CD14-positive monocyte (primary cell): Measurements from ENCODE around the gene ZNF780B. TPM values are rescaled to one million over a fixed set of nuclear protein-coding genes. Genes with fewer than 3 reads are reported as not detected.

Experiments used
- DNase-seq, 3 donors: peaks; one replicate each; pipeline ENCODE4 v3.0.0-alpha.2; 2011 to 2022
- H2AFZ ChIP-seq: 2 replicates; pipeline ENCODE4 v1.6.0; 2012; ENCODE audit warnings: mild to moderate bottlenecking, low read depth, low read length, inconsistent platforms; ENCODE audit not compliant: insufficient read depth, poor library complexity, severe bottlenecking
- H3K27ac ChIP-seq, 2 donors: 1 replicate in 1 of 2; 2 replicates in 1 of 2; pipeline ENCODE4 v1.5.1; 2012 to 2013; ENCODE audit warnings: low read length in 2 of 2, control low read depth in 1 of 2, inconsistent platforms in 1 of 2, low read depth in 1 of 2, mild to moderate bottlenecking in 1 of 2
- H3K27me3 ChIP-seq, 2 donors: one replicate each; pipeline versions ENCODE4 v1.6.0 to v1.6.1; 2011 to 2013; ENCODE audit warnings: low read length in 2 of 2; ENCODE audit not compliant: control insufficient read depth in 2 of 2, insufficient read depth in 2 of 2
- H3K36me3 ChIP-seq, 2 donors: replicated peaks in 1 of 2; 1 replicate in 1 of 2; 2 replicates in 1 of 2; pipeline versions ENCODE4 v1.5.1 to v1.6.1; 2012 to 2013; ENCODE audit warnings: low read length in 2 of 2, control low read depth in 1 of 2, inconsistent platforms in 1 of 2, mild to moderate bottlenecking in 1 of 2; ENCODE audit not compliant: insufficient read depth in 2 of 2, control insufficient read depth in 1 of 2
- H3K4me1 ChIP-seq, 2 donors: 1 replicate in 1 of 2; 2 replicates in 1 of 2; pipeline versions ENCODE4 v1.5.1 to v1.6.1; 2012 to 2013; ENCODE audit warnings: low read length in 2 of 2, control low read depth in 1 of 2, inconsistent platforms in 1 of 2, mild to moderate bottlenecking in 1 of 2, moderate library complexity in 1 of 2; ENCODE audit not compliant: insufficient read depth in 2 of 2, control insufficient read depth in 1 of 2
- H3K4me2 ChIP-seq: replicated peaks from 2 replicates; pipeline ENCODE3; 2012; ENCODE audit warnings: low read length, moderate library complexity, mild to moderate bottlenecking; ENCODE audit not compliant: poor library complexity, severe bottlenecking; ENCODE audit errors: extremely low read depth
- H3K4me3 ChIP-seq, 3 experiments: fragments of 200-600 bp in 1 of 3; sonication (generic) in 1 of 3; replicated peaks in 1 of 3; 1 replicate in 2 of 3; 2 replicates in 1 of 3; pipeline ENCODE4 v1.5.1; 2011 to 2013; ENCODE audit warnings: low read length in 3 of 3, mild to moderate bottlenecking in 3 of 3, control low read depth in 2 of 3, low read depth in 2 of 3, inconsistent platforms in 1 of 3, moderate library complexity in 1 of 3
- H3K79me2 ChIP-seq: 2 replicates; pipeline ENCODE4 v1.6.0; 2012; ENCODE audit warnings: mild to moderate bottlenecking, control low read depth, inconsistent platforms, low read length, moderate library complexity; ENCODE audit not compliant: insufficient read depth
- H3K9ac ChIP-seq: 2 replicates; pipeline ENCODE4 v1.6.0; 2017; ENCODE audit warnings: low read length, mild to moderate bottlenecking; ENCODE audit not compliant: insufficient read depth, poor library complexity, severe bottlenecking
- H3K9me3 ChIP-seq, 2 donors: replicated peaks in 1 of 2; 1 replicate in 1 of 2; 2 replicates in 1 of 2; pipeline versions ENCODE4 v1.5.1 to v1.6.1; 2012 to 2013; ENCODE audit warnings: low read length in 2 of 2, control low read depth in 1 of 2; ENCODE audit not compliant: control insufficient read depth in 1 of 2, insufficient read depth in 1 of 2
- H4K20me1 ChIP-seq: 2 replicates; pipeline ENCODE4 v1.6.0; 2012; ENCODE audit warnings: mild to moderate bottlenecking, low read length, control low read depth, moderate library complexity; ENCODE audit not compliant: insufficient read depth
- H3K27ac Mint-ChIP-seq, 7 donors: one replicate each; pipeline ENCODE4 v1.8.0; 2020; ENCODE audit warnings: mild to moderate bottlenecking in 7 of 7, mixed read lengths in 7 of 7, moderate library complexity in 6 of 7, inconsistent platforms in 2 of 7
- H3K27me3 Mint-ChIP-seq, 3 donors: one replicate each; pipeline ENCODE4 v1.8.0; 2021 to 2022; ENCODE audit warnings: low read depth in 3 of 3, mild to moderate bottlenecking in 3 of 3, mixed read lengths in 3 of 3, moderate library complexity in 3 of 3, inconsistent platforms in 1 of 3
- H3K36me3 Mint-ChIP-seq, 2 donors: one replicate each; pipeline ENCODE4 v1.8.0; 2020; ENCODE audit warnings: mixed read lengths in 2 of 2, inconsistent platforms in 1 of 2, mild to moderate bottlenecking in 1 of 2
- H3K4me1 Mint-ChIP-seq: one replicate; pipeline ENCODE4 v1.8.0; 2020; ENCODE audit warnings: mild to moderate bottlenecking, mixed read lengths
- H3K4me3 Mint-ChIP-seq, 2 donors: one replicate each; pipeline ENCODE4 v1.8.0; 2020; ENCODE audit warnings: mild to moderate bottlenecking in 2 of 2, mixed read lengths in 2 of 2, moderate library complexity in 1 of 2
- H3K9me3 Mint-ChIP-seq, 7 donors: one replicate each; pipeline ENCODE4 v1.8.0; 2020 to 2022; ENCODE audit warnings: mixed read lengths in 7 of 7, mild to moderate bottlenecking in 6 of 7, moderate library complexity in 6 of 7, inconsistent platforms in 2 of 7
- CTCF ChIP-seq: fragments of 200-600 bp; IDR thresholded peaks from one replicate; pipeline ENCODE4 v1.8.0; 2022; ENCODE audit warnings: antibody characterized with exemption, mild to moderate bottlenecking
- WGBS: methylation state at CpG from one replicate; pipeline ENCODE4 v1.1.5; 2013; ENCODE audit warnings: missing lambda C conversion rate; ENCODE audit not compliant: insufficient coverage; 5-methylcytosine and 5-hydroxymethylcytosine counted together
- intact Hi-C, 2 donors: fragments of 100-400 bp; cut with micrococcal nuclease; formaldehyde crosslinking; loops; one replicate each; pipeline versions ENCODE4 v1.15.0 to v1.15.1; 2023
- polyA plus RNA-seq, 3 donors: library from polyadenylated mRNA; depleted of rRNA in 1 of 3; unstranded in 2 of 3; stranded (reverse) in 1 of 3; fragments of 300-500 nt in 2 of 3; fragments of >200 nt in 1 of 3; fragmentation: Illumina TruSeq in 2 of 3; gene quantifications; 1 replicate in 2 of 3; 2 replicates in 1 of 3; pipeline ENCODE4 v1.2.3, GENCODE V29; 2012 to 2021

The ZNF780B gene
- polyA plus RNA-seq, 3 donors: 2.0 to 3.3 (median 3.1) TPM

- Histone ChIP-seq H2AFZ (peak within 1 kb of the TSS; percentile 93), H3K4me3 (peak within 1 kb of the TSS; percentile 64 to 82 (median 74)), H3K4me2 (peak within 1 kb of the TSS; percentile 76), H3K27ac (peak within 1 kb of the TSS; percentile 65 to 88), H3K9ac (peak within 1 kb of the TSS; percentile 77), H3K27me3 (no peaks in the 10 kb centered on the region), H3K4me1 (peaks cover 13 to 20% of the 10 kb centered on the region in 2 donors), H3K36me3 (no peaks in the 10 kb centered on the region), H3K79me2 (peaks cover 12% of the 10 kb centered on the region), H4K20me1 (no peaks in the 10 kb centered on the region), H3K9me3 (peaks cover 6 to 8% of the 10 kb centered on the region in 2 donors)
- WGBS: 4% methylated on average over 45 of the region's 53 CpGs
- Mint-ChIP-seq H3K27me3 (peaks cover 0 to 3% (median 2%) of the 10 kb centered on the region in 3 donors), H3K4me1 (peaks cover 22% of the 10 kb centered on the region), H3K4me3 (peak within 1 kb of the TSS; percentile 90 to 97), H3K36me3 (peaks cover 2 to 4% of the 10 kb centered on the region in 2 donors), H3K9me3 (peaks cover 2 to 13% (median 7%) of the 10 kb centered on the region in 7 donors), H3K27ac (peak within 1 kb of the TSS; percentile 82 to 96 (median 89))
- intact Hi-C loops: no loop called here
- no peak for TF ChIP-seq CTCF
- DNase-seq: peak; percentile 79 to 86 (median 84)
Measured at GRCh38 chr19:39996811-39997637, 59.0 kb downstream of the ZNF780B start, which contains the start of gene ZNF546. Gene ZNF546, plus strand, starts transcription at chr19:39997060. Its CDS starts 1,267 bp downstream, at chr19:39998327.

GRCh38 chr19:39996218-39996810 is 59.7 kb downstream of the ZNF780B start:
- peak overlapping the region; percentile 77 for H3K9ac ChIP-seq
- no peak for TF ChIP-seq CTCF
- H3K36me3 ChIP-seq: no peaks in the 10 kb centered on the region
- H3K9me3 Mint-ChIP-seq: peaks cover 2 to 13% (median 7%) of the 10 kb centered on the region in 7 donors
- peaks cover 6 to 8% of the 10 kb centered on the region in 2 donors for H3K9me3 ChIP-seq
- DNase-seq: peak; percentile 43 to 80 (median 63)
- H2AFZ ChIP-seq: peak overlapping the region; percentile 93
- H3K4me3 Mint-ChIP-seq: peak overlapping the region; percentile 90 to 97
- peak overlapping the region; percentile 76 for H3K4me2 ChIP-seq
- H3K4me1 ChIP-seq: peaks cover 13 to 20% of the 10 kb centered on the region in 2 donors
- H3K36me3 Mint-ChIP-seq: peaks cover 2 to 4% of the 10 kb centered on the region in 2 donors
- peaks cover 22% of the 10 kb centered on the region for H3K4me1 Mint-ChIP-seq
- H3K79me2 ChIP-seq: peaks cover 12% of the 10 kb centered on the region
- peak overlapping the region; percentile 65 to 88 for H3K27ac ChIP-seq
- intact Hi-C loops: no loop called here
- 11% methylated on average over 19 of the region's 19 CpGs for WGBS
- peaks cover 0 to 3% (median 2%) of the 10 kb centered on the region in 3 donors for H3K27me3 Mint-ChIP-seq
- H4K20me1 ChIP-seq: no peaks in the 10 kb centered on the region
- peak overlapping the region; percentile 64 to 82 (median 74) for H3K4me3 ChIP-seq
- no peaks in the 10 kb centered on the region for H3K27me3 ChIP-seq
- peak overlapping the region; percentile 82 to 96 (median 89) for H3K27ac Mint-ChIP-seq
